IMR-90 (cell line): ENCODE results near the gene EML6. TPM values are rescaled to one million over a fixed set of nuclear protein-coding genes. Genes with fewer than 3 reads are reported as not detected.
"Not testable (repeated sequence)": the region's sequence is repeated elsewhere in the genome, so short reads cannot be mapped to it uniquely, and the experiment has no call there.

Experiments
- ATAC-seq: fragments of 200-7000 bp; cut with Tn5 transposase; 2 replicates; pipeline ENCODE4 v1.9.1; 2020; ENCODE audit warnings: low read depth, mild to moderate bottlenecking, moderate library complexity
- BruUV-seq: library from RNA; stranded (reverse); fragments of 400-500 nt; replicated peaks from 2 replicates; lab custom pipeline; 2021; lab: Mats Ljungman, UMichigan
- CTCF ChIA-PET: fragments of 300-600 bp; formaldehyde crosslinking; extraction: SDS; loops from one replicate; lab custom pipeline; 2021; ENCODE audit warnings: antibody characterized with exemption; lab: Yijun Ruan, JAX
- POLR2A ChIA-PET: fragments of 300-600 bp; sonication (Branson Sonifier 250); formaldehyde crosslinking; loops from one replicate; lab custom pipeline; 2022; ENCODE audit warnings: antibody characterized with exemption; ENCODE audit not compliant: unreplicated experiment; lab: Charles Lee
- DNase-seq: peaks from one replicate; pipeline ENCODE4 v3.0.0; 2013
- H2AFZ ChIP-seq: replicated peaks from 2 replicates; pipeline ENCODE3; 2013; ENCODE audit warnings: low read length, mild to moderate bottlenecking; ENCODE audit not compliant: poor library complexity
- H2AK5ac ChIP-seq: 2 replicates; pipeline ENCODE4 v1.6.1; 2013; ENCODE audit warnings: low read depth, low read length, inconsistent platforms
- H2AK9ac ChIP-seq: replicated peaks from 2 replicates; pipeline ENCODE3; 2013; ENCODE audit warnings: mild to moderate bottlenecking, low read depth, low read length, moderate library complexity; ENCODE audit not compliant: poor library complexity
- H2BK120ac ChIP-seq: 2 replicates; pipeline ENCODE4 v1.6.1; 2013; ENCODE audit warnings: low read depth, low read length, inconsistent platforms
- H2BK15ac ChIP-seq: 3 replicates; pipeline ENCODE4 v1.6.1; 2013; ENCODE audit warnings: low read depth, low read length, inconsistent platforms
- H2BK20ac ChIP-seq: 2 replicates; pipeline ENCODE4 v1.6.1; 2013; ENCODE audit warnings: low read depth, mild to moderate bottlenecking, inconsistent platforms, low read length, moderate library complexity
- H2BK5ac ChIP-seq: 2 replicates; pipeline ENCODE4 v1.6.1; 2013; ENCODE audit warnings: mild to moderate bottlenecking, low read depth, low read length, inconsistent platforms; ENCODE audit not compliant: poor library complexity, severe bottlenecking
- H3K14ac ChIP-seq: replicated peaks from 2 replicates; pipeline ENCODE4 v1.6.1; 2013; ENCODE audit warnings: low read depth, low read length, inconsistent platforms
- H3K18ac ChIP-seq: 2 replicates; pipeline ENCODE4 v1.6.1; 2013; ENCODE audit warnings: low read depth, low read length, control low read depth
- H3K23ac ChIP-seq: 2 replicates; pipeline ENCODE4 v1.6.1; 2013; ENCODE audit warnings: low read depth, low read length, inconsistent platforms
- H3K27ac ChIP-seq: 2 replicates; pipeline ENCODE4 v1.5.1; 2013; ENCODE audit warnings: mild to moderate bottlenecking, control low read depth, low read length; ENCODE audit not compliant: insufficient read depth
- H3K27me3 ChIP-seq: 2 replicates; pipeline ENCODE4 v1.6.1; 2013; ENCODE audit warnings: low read length; ENCODE audit not compliant: control insufficient read depth, insufficient read depth
- H3K36me3 ChIP-seq: 2 replicates; pipeline ENCODE4 v1.6.1; 2013; ENCODE audit warnings: low read length, mixed read lengths; ENCODE audit not compliant: control insufficient read depth, insufficient read depth
- H3K4ac ChIP-seq: 2 replicates; pipeline ENCODE4 v1.6.1; 2013; ENCODE audit warnings: low read depth, low read length, inconsistent platforms
- H3K4me1 ChIP-seq: 2 replicates; pipeline ENCODE4 v1.6.1; 2013; ENCODE audit warnings: low read length, mixed read lengths; ENCODE audit not compliant: control insufficient read depth, insufficient read depth
- H3K4me2 ChIP-seq: 2 replicates; pipeline ENCODE4 v1.6.1; 2013; ENCODE audit warnings: low read depth, mild to moderate bottlenecking, control low read depth, low read length, moderate library complexity
- H3K4me3 ChIP-seq: 2 replicates; pipeline ENCODE4 v1.5.1; 2013; ENCODE audit warnings: low read depth, mild to moderate bottlenecking, control low read depth, low read length, moderate library complexity; ENCODE audit not compliant: insufficient read depth
- H3K56ac ChIP-seq: 2 replicates; pipeline ENCODE4 v1.6.1; 2013; ENCODE audit warnings: low read length, inconsistent platforms; ENCODE audit not compliant: insufficient read depth; ENCODE audit errors: extremely low read depth
- H3K79me1 ChIP-seq, 2 experiments: 2 replicates each; pipeline ENCODE4 v1.6.1; 2013; ENCODE audit warnings: low read length in 2 of 2, inconsistent platforms in 1 of 2, low read depth in 1 of 2
- H3K9ac ChIP-seq: 2 replicates; pipeline ENCODE4 v1.6.1; 2013; ENCODE audit warnings: low read depth, low read length, control low read depth
- H3K9me1 ChIP-seq: 2 replicates; pipeline ENCODE4 v1.6.1; 2013; ENCODE audit warnings: low read length, inconsistent platforms; ENCODE audit not compliant: insufficient read depth
- H3K9me3 ChIP-seq: 2 replicates; pipeline ENCODE4 v1.6.1; 2013; ENCODE audit warnings: low read length; ENCODE audit not compliant: control insufficient read depth, insufficient read depth
- H4K20me1 ChIP-seq: 2 replicates; pipeline ENCODE4 v1.6.1; 2013; ENCODE audit warnings: low read length, inconsistent platforms; ENCODE audit not compliant: insufficient read depth
- H4K5ac ChIP-seq: 2 replicates; pipeline ENCODE4 v1.6.1; 2013; ENCODE audit warnings: mild to moderate bottlenecking, low read depth, low read length, control low read depth
- H4K8ac ChIP-seq, 2 experiments: 2 replicates each; pipeline ENCODE4 v1.6.1; 2013; ENCODE audit warnings: low read depth in 2 of 2, low read length in 2 of 2, control low read depth in 1 of 2, inconsistent platforms in 1 of 2
- H4K91ac ChIP-seq: 2 replicates; pipeline ENCODE4 v1.6.1; 2013; ENCODE audit warnings: low read depth, low read length, inconsistent platforms; ENCODE audit not compliant: insufficient read depth
- WGBS, 2 experiments: methylation state at CpG; one replicate each; pipeline versions ENCODE4 v1.1.5 to v1.1.7; 2013; ENCODE audit warnings: missing lambda C conversion rate in 2 of 2; ENCODE audit not compliant: insufficient read length in 1 of 2; ENCODE audit errors: extremely low coverage in 2 of 2; 5-methylcytosine and 5-hydroxymethylcytosine counted together
- dilution Hi-C: fragments of 300-500 bp; cut with HindIII; formaldehyde crosslinking; loops from one replicate; pipeline ENCODE4 v1.14.3; 2018; ENCODE audit warnings: low sequenced_read_pairs; ENCODE audit not compliant: unreplicated experiment
- in situ Hi-C: fragments of 300-500 bp; cut with MboI; formaldehyde crosslinking; loops from 3 replicates; pipeline ENCODE4 v1.14.3; 2019; ENCODE audit warnings: low sequenced_read_pairs, inconsistent platforms, mixed read lengths
- intact Hi-C: fragments of 100-400 bp; cut with micrococcal nuclease; formaldehyde crosslinking; loops from 2 replicates; pipeline ENCODE4 v1.10.0; 2022
- polyA plus RNA-seq, 3 experiments: library from polyadenylated mRNA; depleted of rRNA; stranded (reverse); fragments of >200 nt; gene quantifications; 2 replicates each; pipeline ENCODE4 v1.2.3, GENCODE V29; 2012; ENCODE audit warnings: low replicate concordance in 1 of 3
- total RNA-seq: library from RNA; depleted of rRNA; stranded (reverse); fragments of >200 nt; gene quantifications from 2 replicates; pipeline ENCODE4 v1.2.3, GENCODE V29; 2012

The EML6 gene
- total and polyA plus RNA-seq, 2 of the 4 experiments (the other 2 are of a cell fraction) = 0.18 to 0.19 TPM

- H4K20me1 ChIP-seq = peaks cover 98% of the 10 kb centered on the region
- H3K9ac ChIP-seq, H4K91ac ChIP-seq, H2AK9ac ChIP-seq, intact Hi-C loops, in situ Hi-C loops, H3K56ac ChIP-seq, H3K4me3 ChIP-seq, H4K5ac ChIP-seq, H3K4me2 ChIP-seq, H2BK15ac ChIP-seq, H3K36me3 ChIP-seq, H3K4ac ChIP-seq, H3K9me3 ChIP-seq, POLR2A ChIA-PET, H2AK5ac ChIP-seq, H4K8ac ChIP-seq, H3K18ac ChIP-seq, BruUV-seq, H3K4me1 ChIP-seq, H3K23ac ChIP-seq, H3K27me3 ChIP-seq, CTCF ChIA-PET, H2BK120ac ChIP-seq, ATAC-seq, H3K14ac ChIP-seq, DNase-seq, H2BK5ac ChIP-seq, H2AFZ ChIP-seq, dilution Hi-C loops, H2BK20ac ChIP-seq, H3K27ac ChIP-seq: not testable (repeated sequence)
- WGBS, 2 experiments = 91% methylated on average over 4 of the region's 19 CpGs; no CpG with 5 or more reads in 1 of the 2 experiments
- H3K9me1 ChIP-seq = peaks cover 12% of the 10 kb centered on the region
- H3K79me1 ChIP-seq = peaks cover 3 to 49% of the 10 kb centered on the region in 2 experiments; a peak in 2 of 4 replicates
Measured at GRCh38 chr2:54990694-54991093, 267.2 kb downstream of the EML6 start.
